Activated T-cell treated with anti-CD3 and anti-CD28 coated beads for 48 hours (primary cell): ENCODE measurements around the gene BMPR2.
"Not testable (repeated sequence)": the region's sequence is repeated elsewhere in the genome, so short reads cannot be mapped to it uniquely, and the experiment has no call there.

Experiments used
- DNase-seq: peaks from one replicate; pipeline ENCODE4 v3.0.0-alpha.2; 2020; ENCODE audit warnings: low read depth

Gene BMPR2

DNA sequence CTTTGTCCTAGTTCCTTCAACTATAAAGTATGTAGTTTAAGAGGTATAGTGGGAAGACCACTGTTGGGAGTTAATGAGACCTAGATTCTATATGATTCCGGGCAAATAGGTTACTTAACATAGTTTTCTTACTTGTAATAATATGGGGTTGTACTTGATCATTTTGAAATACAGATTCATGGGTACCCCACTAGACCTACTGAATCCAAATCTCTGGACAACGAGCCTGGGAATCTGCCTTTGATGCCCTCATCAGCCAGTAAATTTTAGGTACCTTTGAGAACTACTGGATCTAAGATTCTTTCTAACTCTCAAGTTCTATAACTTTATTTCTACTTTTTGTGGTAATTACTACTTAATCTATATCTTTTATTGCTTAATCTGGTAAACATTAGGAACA lies 6.6 kb downstream of the BMPR2 start:
- DNase-seq: no peak

DNA sequence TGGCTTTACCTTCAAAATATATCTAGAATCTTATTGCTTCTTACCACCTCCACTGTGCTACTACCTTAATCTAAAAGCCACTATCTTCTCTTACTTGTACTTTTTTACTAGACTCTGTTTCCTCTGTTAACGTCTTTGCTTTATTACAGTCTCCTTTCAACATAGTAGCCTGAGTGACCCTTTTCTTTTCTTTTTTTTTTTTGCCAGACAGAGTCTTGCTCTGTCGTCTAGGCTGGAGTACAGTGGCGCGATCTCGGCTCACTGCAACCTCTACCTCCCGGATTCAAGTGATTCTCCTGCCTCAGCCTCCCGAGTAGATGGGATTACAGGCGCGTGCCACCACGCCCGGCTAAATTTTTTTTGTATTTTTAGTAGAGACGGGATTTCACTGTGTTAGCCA lies 10.4 kb downstream of the BMPR2 start:
- DNase-seq: not testable (repeated sequence)

DNA sequence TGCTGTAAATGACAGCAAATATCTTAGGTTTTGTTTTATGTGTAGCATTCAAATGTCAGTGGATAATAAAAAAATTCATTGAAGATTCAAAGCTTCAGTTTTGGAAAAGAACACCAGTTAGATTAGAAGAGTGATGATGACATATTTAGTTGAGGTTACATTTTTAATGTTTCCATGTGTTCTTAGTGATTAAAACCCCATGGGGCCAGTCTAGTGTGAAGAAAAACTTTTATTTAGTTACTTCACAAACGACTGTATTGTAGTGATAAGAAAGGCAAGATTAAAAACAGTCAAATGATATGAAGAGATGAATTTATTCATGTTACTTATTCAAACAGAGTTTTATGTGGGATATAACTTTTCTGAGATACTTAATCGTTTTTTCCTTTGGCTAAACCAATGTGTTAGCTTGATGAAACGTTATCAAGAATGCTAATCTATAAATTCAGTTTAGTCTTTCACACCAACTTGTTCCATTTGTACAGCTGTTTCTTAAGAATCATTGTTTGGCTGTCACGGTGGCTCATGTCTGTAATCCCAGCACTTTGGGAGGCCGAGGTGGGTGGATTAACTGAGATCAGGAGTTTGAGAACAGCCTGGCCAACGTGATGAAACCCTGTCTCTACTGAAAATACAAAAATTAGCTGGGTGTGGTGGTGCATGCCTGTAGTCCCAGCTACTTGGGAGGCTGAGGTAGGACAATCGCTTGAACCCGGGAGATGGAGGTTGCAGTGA lies 11.6 kb downstream of the BMPR2 start:
- peak; percentile 27 for DNase-seq

DNA sequence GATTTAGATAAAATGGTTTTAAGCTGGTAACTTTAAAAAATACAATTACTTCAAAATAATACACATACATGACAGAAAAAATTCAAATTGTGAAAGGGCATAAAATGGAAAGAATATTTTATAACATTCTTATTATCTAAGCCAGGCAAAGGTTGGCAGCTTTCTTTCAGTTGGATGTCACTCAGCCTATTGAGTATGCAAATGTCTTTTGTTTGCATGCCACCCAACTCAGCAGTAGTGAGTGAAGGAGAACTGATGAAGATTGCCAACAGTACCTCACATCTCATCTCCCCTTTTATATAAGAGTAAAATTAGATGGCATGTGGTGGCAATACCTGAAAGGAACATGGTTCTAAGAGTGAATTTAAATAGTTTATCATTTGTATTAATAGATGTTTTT lies 24.8 kb downstream of the BMPR2 start:
- no peak for DNase-seq

DNA sequence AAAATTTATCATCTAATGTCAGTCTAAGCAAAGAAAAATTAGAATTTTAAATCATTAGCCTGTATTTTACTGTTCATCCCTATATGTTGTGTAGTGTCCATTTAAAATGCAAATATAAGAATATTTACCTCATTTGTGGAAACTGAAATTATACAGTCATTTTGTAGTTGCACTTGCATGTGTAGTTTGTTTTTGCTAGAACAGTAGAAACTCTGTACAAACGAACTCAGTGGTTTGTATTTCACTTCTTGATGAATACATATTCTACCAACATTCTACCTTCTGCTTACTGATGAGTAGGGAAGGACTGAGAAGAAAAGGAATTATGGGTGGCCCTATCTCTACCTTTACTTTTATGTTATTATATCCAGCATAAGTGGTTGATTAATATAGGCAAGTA lies 29.7 kb downstream of the BMPR2 start:
- DNase-seq: no peak

DNA sequence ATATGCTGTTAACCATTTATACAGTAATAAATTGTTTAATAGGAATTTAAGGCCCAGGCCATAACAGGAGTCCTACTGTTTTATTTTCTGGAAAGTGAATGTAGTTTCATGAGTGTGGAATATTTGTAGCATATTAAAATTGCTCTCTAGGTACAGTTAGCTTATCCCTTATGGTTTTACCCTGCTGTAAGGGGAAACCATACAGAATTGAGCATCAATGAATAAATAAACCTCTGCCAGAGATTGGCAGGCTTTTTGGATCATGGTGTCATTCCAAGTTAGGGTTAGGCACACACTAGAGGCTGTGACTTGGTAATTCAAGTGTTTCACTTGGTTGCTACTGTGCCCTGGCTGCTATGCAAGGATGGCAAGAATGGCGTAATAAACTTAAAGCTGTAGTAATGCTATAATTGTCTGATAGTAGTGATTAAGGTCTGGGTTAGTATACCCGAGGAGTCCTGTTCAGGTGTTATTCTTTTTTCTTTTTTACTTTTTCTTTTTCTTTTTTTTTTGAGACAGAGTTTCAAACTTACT lies 30.4 kb downstream of the BMPR2 start:
- DNase-seq: no peak

DNA sequence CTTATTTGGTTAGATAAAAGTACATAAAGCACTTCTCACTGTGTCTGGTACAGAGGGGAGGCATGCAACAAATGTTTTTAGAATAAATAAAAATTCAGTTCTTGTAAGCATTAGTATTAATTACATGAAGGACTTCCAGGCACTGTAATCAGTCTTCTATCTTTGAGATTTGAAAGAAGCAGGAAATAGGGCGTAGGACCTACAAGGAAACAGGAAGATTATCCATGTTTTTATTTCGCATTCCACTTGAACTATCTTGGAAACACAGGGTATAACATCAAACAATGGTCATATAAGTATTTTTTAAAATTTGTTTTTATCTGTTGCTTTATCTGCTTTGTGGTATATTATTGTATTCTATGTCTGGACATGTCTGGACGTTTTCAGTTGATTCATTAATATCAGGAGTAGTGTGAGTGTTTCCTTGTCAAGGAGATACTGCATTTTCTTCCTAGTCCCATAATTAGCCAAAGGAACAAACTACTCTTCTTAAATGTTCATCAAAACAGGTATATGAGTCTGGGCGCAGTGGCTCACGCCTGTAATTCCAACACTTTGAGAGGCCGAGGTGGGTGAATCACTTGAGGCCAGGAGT lies 32.5 kb downstream of the BMPR2 start:
- no peak for DNase-seq

DNA sequence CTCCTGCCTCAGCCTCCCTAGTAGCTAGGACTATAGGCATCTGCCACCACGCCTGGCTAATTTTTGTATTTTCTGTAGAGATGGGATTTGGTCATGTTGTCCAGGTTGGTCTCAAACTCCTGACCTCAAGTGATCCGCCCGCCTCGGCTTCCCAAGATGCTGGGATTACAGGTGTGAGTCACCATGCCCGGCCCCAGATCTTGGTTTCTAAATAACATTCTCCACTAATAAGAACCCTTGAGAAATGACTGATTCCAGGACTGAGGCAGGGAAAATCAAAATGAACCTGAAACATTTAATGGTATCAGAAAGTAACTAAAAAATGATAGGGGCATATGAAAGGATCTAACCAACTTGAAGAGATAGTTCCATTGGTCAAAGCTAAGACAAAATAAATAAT lies 34.0 kb downstream of the BMPR2 start:
- no peak for DNase-seq

DNA sequence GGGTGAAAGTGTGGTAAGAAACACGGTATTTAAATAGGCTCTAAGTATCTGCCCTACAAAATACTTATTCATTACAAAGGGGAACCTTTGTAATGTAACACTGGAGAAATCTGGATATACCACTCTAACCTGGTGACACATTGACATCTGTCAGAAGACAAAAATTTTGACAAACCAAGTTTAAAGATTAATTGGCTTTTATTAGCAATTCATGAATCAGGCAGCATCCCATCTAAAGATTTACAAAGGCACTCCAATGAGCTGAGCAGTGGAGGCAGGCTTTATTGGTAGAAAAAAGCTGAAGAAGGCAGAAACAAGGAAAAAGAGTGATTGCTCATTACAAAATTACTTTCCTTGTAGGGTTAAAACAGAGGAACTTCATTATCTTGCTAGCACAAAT lies 35.0 kb downstream of the BMPR2 start:
- no peak for DNase-seq

DNA sequence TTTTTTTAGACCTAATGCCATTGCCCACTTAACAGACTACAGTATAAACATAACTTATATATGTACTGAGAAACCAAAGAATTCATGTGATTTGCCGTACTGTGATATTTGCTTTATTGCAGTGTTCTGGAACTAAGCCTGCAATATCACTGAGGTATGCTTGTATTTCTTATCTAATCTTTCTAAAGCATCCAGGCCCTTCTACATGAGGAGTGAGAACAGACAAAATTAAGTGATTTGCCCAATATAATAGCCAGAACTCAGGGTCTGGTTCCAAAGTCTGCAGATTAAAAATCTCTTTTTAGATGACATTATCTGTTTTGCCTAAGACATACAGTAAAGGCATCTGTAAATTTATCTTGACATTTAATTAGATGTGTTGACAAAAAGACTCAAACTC lies 41.9 kb downstream of the BMPR2 start:
- DNase-seq: no peak

DNA sequence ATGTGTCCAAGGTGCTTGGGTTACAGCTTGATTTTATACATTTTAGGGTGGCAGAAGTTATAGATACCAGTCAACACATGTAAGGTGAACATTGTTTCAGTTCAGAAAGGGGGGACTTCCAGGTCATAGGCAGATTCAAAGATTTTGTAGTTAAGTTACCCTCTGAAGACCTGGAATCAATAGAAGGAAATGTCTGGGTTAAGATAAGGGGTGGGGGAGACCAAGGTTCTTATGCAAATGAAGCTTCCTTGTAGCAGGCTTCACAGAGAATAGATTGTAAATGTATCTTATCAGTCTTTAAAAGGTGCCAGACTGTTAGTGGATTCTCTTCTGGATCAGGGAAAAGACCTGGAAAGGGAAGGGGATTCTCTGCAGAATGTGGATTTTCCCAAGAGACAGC lies 42.4 kb downstream of the BMPR2 start:
- no peak for DNase-seq

DNA sequence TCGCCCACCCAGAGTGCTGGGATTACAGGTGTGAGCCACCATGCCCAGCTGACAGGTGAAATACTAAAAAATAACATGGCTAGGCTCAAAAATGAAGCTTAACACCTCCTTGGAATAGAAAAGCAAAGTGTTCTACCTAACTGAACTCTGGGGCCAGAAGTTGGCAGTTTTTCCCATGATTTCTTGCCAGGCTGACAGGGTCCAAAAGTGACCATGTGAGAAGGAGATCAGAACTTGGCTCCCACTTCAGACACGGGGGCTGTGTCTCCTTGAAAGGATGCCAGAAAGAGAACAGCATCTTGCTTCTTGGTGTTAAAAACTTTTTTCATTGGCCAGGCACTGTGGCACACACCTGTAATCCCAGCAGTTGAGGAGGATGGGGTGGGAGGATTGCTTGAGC lies 47.0 kb downstream of the BMPR2 start:
- no peak for DNase-seq

DNA sequence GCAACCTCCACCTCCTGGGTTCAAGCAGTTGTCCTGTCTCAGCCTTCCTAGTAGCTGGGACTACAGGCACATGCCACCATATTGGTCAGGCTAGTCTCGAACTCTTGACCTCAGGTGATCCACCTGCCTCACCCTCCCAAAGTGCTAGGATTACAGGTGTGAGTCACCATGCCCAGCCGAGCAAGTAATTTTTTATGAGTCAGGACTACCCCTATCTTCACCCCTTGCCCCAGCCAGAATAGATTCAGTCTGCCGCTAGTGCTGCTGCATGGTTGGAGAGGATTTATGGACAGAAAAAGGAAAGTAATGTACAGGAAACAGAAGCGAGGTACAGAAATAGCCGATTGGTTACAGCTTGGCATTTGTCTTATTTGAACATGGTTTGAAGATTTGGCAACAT lies 48.9 kb downstream of the BMPR2 start:
- DNase-seq: no peak

DNA sequence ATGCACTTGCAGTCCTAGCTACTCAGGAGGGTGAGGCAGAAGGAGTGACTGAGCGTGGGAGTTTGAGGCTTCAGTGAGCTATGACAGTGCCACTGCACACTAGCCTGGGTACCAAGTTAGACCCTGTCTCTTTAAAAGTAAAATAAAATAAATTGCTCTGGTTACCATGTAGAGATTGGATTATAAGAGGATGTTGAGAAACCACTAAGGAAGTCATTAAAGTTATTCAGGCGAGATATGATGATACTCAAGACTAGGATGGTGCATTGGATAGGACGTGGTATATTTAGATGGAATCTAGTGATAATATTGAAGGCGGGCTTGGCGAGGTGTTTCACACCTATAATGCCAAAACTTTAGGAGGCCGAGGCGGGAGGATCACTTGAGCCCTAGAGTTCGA lies 50.6 kb downstream of the BMPR2 start:
- no peak for DNase-seq

DNA sequence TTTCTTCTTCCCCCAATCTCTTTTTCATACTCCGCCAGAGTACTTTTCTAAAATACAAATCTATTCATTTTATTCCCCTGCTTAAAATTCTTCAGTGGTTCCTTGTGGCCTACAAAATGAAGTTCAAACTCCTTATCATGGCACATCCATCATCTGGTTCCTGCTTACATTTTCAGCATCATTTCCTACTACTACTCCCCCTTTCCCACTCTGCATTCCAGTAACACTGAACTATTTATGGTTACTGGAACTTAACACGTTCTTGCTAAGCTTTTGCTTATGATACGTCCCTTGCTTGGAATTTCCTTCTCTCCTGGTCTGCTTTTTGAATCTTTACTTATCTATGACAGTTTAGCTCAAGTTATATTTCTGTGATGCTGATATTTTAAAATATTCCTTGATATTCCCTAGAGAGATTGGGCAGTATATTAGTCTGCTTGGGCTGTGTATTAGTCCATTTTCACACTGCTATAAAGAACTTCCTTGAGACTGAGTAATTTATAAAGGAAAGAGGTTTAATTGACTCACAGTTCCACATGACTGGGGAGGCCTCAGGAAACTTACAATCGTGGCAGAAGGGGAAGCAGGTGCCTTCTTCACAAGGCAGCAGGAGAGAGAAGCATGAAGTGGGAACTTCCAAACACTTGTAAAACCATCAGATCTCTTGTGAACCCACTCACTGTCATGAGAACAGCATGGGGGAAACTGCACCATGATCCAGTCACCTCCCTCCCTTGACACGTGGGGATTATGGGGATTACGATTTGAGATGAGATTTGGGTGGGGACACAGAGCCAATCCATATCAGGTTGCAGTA lies 53.2 kb downstream of the BMPR2 start:
- no peak for DNase-seq

DNA sequence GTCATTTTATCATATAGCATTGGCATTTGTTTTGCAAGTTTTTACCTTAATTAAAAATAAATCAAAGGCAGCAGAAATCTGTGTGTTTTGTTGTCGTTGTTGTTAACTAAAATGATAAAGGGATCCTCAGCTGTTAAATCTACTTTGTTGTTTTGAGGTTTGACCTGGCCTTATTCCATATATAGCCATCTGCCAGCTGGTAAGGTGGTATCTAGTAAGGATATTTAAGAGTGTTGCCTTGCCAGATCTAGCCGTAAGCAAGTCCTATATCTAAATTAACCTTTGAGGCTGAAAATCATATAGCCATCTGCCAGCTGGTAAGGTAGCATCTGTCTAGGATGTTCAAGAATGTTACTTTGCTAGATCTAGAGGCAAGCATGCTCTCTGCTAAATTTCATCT lies 56.6 kb downstream of the BMPR2 start:
- DNase-seq: no peak

DNA sequence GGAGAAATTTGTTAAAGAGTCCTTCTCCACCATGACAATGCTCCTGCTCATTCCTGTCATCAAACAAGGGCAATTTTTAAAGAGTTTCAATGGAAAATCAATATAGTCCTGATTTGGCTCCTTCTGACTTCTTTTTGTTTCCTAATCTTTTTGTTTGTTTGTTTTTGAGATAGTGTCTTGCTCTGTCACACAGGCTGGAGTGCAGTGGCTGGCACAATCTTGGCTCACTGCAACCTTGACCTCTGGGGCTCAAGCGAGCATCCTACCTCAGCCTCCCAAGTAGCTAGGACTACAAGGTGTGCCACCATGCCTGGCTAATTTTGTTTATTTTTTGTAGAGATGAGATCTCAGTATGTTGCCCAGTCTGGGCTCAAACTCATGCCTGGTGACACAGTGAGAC lies 58.3 kb downstream of the BMPR2 start:
- no peak for DNase-seq

DNA sequence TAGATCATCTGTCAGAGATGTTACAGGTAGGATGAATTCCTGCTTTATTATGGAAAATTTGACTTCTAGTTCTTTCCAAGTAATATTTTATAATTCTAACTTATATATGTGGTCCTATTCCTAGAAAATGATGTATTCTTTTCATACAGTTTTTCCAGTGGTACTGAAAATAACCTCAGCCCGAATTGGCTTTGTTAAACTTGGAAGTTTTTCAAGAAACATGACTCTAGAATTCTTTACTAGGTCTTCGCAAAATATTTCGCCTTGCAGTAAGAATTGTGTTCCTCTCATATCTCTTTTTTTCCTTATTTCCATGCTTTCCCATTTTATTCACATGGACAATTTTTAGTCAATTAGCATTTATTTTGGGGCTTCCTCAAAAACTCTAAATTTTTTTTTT lies 60.5 kb downstream of the BMPR2 start:
- no peak for DNase-seq

DNA sequence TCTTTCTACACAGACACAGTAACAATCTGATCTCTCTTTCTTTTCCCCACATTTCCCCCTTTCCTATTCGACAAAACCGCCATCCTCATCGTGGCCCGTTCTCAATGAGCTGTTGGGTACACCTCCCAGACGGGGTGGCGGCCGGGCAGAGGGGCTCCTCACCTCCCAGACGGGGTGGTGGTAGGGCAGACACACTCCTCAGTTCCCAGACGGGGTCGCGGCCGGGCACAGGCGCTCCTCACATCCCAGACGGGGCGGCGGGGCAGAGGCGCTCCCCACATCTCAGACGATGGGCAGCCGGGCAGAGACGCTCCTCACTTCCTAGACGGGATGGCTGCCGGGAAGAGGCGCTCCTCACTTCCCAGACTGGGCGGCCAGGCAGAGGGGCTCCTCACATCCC lies 64.0 kb downstream of the BMPR2 start:
- DNase-seq: not testable (repeated sequence)

DNA sequence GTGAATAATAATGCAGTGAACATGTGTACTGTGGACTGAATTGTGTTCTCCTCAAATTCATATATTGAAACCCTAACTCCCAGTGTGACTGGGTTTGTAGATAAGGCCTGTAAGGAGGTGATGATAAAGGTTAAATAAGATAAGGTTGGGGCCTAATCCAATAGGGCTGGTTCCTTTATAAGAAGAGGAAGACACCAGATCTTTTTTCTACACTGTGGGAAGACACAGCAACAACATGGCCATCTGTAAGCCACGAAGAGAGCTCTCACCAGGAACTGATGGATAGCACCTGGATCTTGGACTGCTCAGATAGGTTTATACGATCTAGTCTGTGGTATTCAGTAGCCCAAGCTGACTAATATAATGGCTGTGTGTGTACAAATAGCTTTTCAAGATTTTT lies 66.8 kb downstream of the BMPR2 start:
- no peak for DNase-seq

DNA sequence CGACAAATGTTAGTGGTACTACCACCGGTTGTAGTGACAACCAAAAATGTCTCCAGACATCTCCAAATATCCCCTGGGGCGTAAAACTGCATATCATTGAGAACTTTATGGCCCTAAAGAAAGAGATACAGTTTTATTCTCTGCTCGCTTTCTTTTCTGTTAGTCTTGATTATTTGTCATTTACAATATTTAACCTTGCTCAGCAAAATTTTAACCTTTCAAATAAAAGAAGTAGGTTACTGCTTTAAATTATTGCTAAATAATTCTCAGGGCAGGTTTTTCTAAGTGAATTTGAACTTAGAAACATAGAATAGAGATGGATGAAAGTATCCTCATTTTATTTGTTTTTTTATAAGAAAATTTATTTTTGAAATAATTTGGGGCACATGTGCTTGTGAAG lies 67.9 kb downstream of the BMPR2 start:
- DNase-seq: no peak

DNA sequence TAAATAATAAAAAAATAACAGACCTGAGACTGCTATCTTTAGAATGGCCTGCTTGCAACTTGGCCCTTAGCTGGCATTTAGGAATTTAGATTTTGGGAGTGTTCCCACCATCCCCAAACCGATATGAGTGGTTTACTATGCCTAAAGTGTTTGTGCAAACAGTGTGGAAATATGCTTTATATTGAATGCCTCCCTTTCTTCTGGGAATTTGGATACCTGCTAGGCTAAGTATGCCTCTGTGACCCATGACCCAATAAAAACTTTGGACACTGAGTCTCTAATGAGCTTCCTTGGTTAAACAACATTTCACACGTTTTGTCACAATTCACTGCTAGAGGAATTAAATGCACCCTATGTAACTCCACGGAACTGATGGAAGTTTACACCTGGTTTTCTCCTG lies 73.2 kb downstream of the BMPR2 start:
- no peak for DNase-seq

DNA sequence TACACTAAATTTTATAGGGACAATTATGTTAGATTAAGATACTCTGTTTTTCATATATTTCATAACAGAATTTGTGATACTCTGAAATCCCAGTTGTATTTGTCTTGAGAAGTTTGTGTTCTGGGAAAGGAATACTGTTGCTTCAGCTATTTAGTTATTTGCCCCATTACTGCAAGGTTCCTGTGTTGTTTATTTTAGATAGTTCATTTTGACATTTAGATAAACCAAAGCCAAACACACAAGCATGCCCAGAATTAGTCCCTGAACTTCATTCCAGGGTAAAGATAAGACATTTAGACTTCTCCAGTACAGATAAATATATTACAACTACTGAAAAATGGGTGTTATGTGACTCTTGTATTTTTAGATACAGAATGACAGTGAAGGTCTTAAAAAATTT lies 74.7 kb downstream of the BMPR2 start:
- no peak for DNase-seq
